HepG2 (cell line): ENCODE measurements around the gene MAGEB16. TPM values are rescaled to one million over a fixed set of nuclear protein-coding genes. Genes with fewer than 3 reads are reported as not detected.

ENCODE experiments used
- ATAC-seq: fragments of 200-7000 bp; cut with Tn5 transposase; 3 replicates; pipeline ENCODE4 v1.9.1; 2020; ENCODE audit warnings: mild to moderate bottlenecking, moderate library complexity
- BruUV-seq: library from RNA; stranded (reverse); fragments of 400-500 nt; replicated peaks from 2 replicates; lab custom pipeline; 2021; lab: Mats Ljungman, UMichigan
- CTCF ChIA-PET: fragments of 300-600 bp; formaldehyde crosslinking; extraction: SDS; loops from one replicate; lab custom pipeline; 2021; ENCODE audit warnings: low total read pairs, inconsistent platforms, low intra/inter-chr PET ratio; lab: Yijun Ruan, JAX
- POLR2A ChIA-PET: fragments of 350-600 bp; sonication (Branson Sonifier 250); formaldehyde crosslinking; loops from one replicate; lab custom pipeline; 2020; ENCODE audit warnings: antibody characterized with exemption, inconsistent platforms; lab: Yijun Ruan, JAX
- DNase-seq: peaks from one replicate; pipeline ENCODE4 v3.0.0-alpha.2; 2015; ENCODE audit warnings: low spot score
- FAIRE-seq: peaks from 3 replicates; lab custom pipeline; 2011; peaks lifted over from hg19 to GRCh38; lab: Jason Lieb, UNC
- H2AFZ ChIP-seq: one replicate; pipeline ENCODE4 v1.6.1; 2011; ENCODE audit warnings: low read length, inconsistent platforms
- H3K27ac ChIP-seq: fragments of 300-600 bp; 3 replicates; pipeline ENCODE4 v1.8.0; 2011; ENCODE audit warnings: mixed run types, mild to moderate bottlenecking, mixed read lengths, low read length, inconsistent platforms; ENCODE audit not compliant: insufficient read depth; ENCODE audit errors: extremely low read length
- H3K27me3 ChIP-seq, 2 experiments: fragments of 200-600 bp in 1 of 2; 2 replicates in 1 of 2; 3 replicates in 1 of 2; pipeline versions ENCODE4 v1.6.0 to v1.8.0; 2011; ENCODE audit warnings: low read length in 2 of 2, mild to moderate bottlenecking in 2 of 2, moderate library complexity in 2 of 2, inconsistent platforms in 1 of 2; ENCODE audit not compliant: insufficient read depth in 2 of 2, control insufficient read depth in 1 of 2
- H3K36me3 ChIP-seq, 2 experiments: fragments of 200-600 bp in 1 of 2; replicated peaks in 1 of 2; 2 replicates in 1 of 2; 3 replicates in 1 of 2; pipeline versions ENCODE4 v1.5.1 to v1.8.0; 2011; ENCODE audit warnings: low read length in 2 of 2, inconsistent platforms in 1 of 2; ENCODE audit not compliant: insufficient read depth in 2 of 2, control insufficient read depth in 1 of 2
- H3K4me1 ChIP-seq: 2 replicates; pipeline ENCODE4 v1.5.1; 2012; ENCODE audit warnings: low read length, inconsistent platforms; ENCODE audit not compliant: insufficient read depth
- H3K4me2 ChIP-seq: 2 replicates; pipeline ENCODE4 v1.6.0; 2011; ENCODE audit warnings: low read depth, low read length, inconsistent platforms
- H3K4me3 ChIP-seq, 3 experiments: fragments of 200-600 bp in 1 of 3; sonication (generic), shearing (Covaris generic) in 1 of 3; replicated peaks in 1 of 3; 2 replicates each; pipeline ENCODE4 v1.5.1; 2011 to 2016; ENCODE audit warnings: low read length in 3 of 3, inconsistent platforms in 2 of 3, low read depth in 2 of 3, mild to moderate bottlenecking in 2 of 3, control low read depth in 1 of 3, mixed read lengths in 1 of 3; ENCODE audit not compliant: insufficient read depth in 1 of 3
- H3K79me2 ChIP-seq: one replicate; pipeline ENCODE4 v1.6.1; 2011; ENCODE audit warnings: low read length, inconsistent platforms; ENCODE audit not compliant: insufficient read depth
- H3K9ac ChIP-seq: 2 replicates; pipeline ENCODE4 v1.6.0; 2011; ENCODE audit warnings: mild to moderate bottlenecking, low read depth, low read length, inconsistent platforms; ENCODE audit not compliant: insufficient read depth
- H3K9me3 ChIP-seq: 2 replicates; pipeline ENCODE4 v1.5.1; 2012; ENCODE audit warnings: mild to moderate bottlenecking, low read length
- H4K20me1 ChIP-seq: 2 replicates; pipeline ENCODE4 v1.6.0; 2011; ENCODE audit warnings: inconsistent platforms, mild to moderate bottlenecking, low read length, moderate library complexity; ENCODE audit not compliant: insufficient read depth
- ATF7 ChIP-seq, 2 experiments: fragments of 450-650 bp in 1 of 2; sonication (generic) in 1 of 2; formaldehyde crosslinking in 1 of 2; IDR thresholded peaks; 2 replicates each; pipeline versions ENCODE4 v1.4.0 to v1.6.1; 2016 to 2020; ENCODE audit warnings: antibody characterized with exemption in 1 of 2, mild to moderate bottlenecking in 1 of 2, missing genetic modification reagents in 1 of 2
- IKZF1 ChIP-seq: fragments of 450-650 bp; IDR thresholded peaks from 2 replicates; pipeline ENCODE4 v1.7.1; 2016
- KLF6 ChIP-seq: IDR thresholded peaks from 2 replicates; pipeline ENCODE4 v1.8.0; 2016; ENCODE audit warnings: missing biosample characterization, missing genetic modification reagents
- MBNL3 ChIP-seq: fragments of 250-450 bp; sonication (Bioruptor Pico); conservative IDR thresholded peaks from 2 replicates; pipeline ENCODE4 v1.8.0; 2022; ENCODE audit warnings: mild to moderate bottlenecking, inconsistent platforms
- PHF8 ChIP-seq: sonication (generic); formaldehyde crosslinking; IDR thresholded peaks from 2 replicates; pipeline ENCODE4 v1.5.0; 2020; ENCODE audit warnings: missing genetic modification reagents
- POLR2AphosphoS2 ChIP-seq: IDR thresholded peaks from 2 replicates; pipeline ENCODE4 v1.6.1; 2011; ENCODE audit warnings: low read depth, low read length, improper control_type of control experiment
- TSC22D2 ChIP-seq: sonication (generic); formaldehyde crosslinking; IDR thresholded peaks from 2 replicates; pipeline ENCODE4 v1.5.1; 2020; ENCODE audit warnings: missing genetic modification reagents, mild to moderate bottlenecking, borderline replicate concordance
- ZNF335 ChIP-seq: sonication (generic); formaldehyde crosslinking; IDR thresholded peaks from 2 replicates; pipeline ENCODE4 v1.4.0; 2020; ENCODE audit warnings: missing genetic modification reagents
- ZNF383 ChIP-seq: sonication (generic); formaldehyde crosslinking; IDR thresholded peaks from 2 replicates; pipeline ENCODE4 v1.4.0; 2020; ENCODE audit warnings: missing genetic modification reagents, mild to moderate bottlenecking, borderline replicate concordance
- ZNF563 ChIP-seq: sonication (generic); formaldehyde crosslinking; IDR thresholded peaks from 2 replicates; pipeline ENCODE4 v1.8.0; 2022; ENCODE audit warnings: mild to moderate bottlenecking, moderate library complexity, missing genetic modification reagents
- ZNF644 ChIP-seq: IDR thresholded peaks from 2 replicates; pipeline ENCODE4 v1.6.1; 2016; ENCODE audit warnings: low read depth
- WGBS: methylation state at CpG from one replicate; pipeline ENCODE4 v1.1.6; 2017; ENCODE audit warnings: low lambda C conversion rate; 5-methylcytosine and 5-hydroxymethylcytosine counted together
- in situ Hi-C: cut with HindIII; loops from 2 replicates; pipeline ENCODE4 v1.10.0; 2017; ENCODE audit warnings: low pct_unique_long_range_greater_than_20kb; ENCODE audit not compliant: extremely low pct_ligation_motif_present
- intact Hi-C: fragments of 100-400 bp; cut with micrococcal nuclease; formaldehyde crosslinking; loops from one replicate; pipeline ENCODE4 v1.10.0; 2022; ENCODE audit not compliant: unreplicated experiment
- polyA plus RNA-seq, 8 experiments: library from polyadenylated mRNA; depleted of rRNA in 3 of 8; stranded (reverse) in 7 of 8; unstranded in 1 of 8; fragments of >200 nt; fragmentation: Illumina TruSeq in 4 of 8; extraction: Trizol in 4 of 8; gene quantifications; 2 replicates each; pipeline versions ENCODE4 v1.2.1 to v1.2.3, GENCODE V29; 2011 to 2016; ENCODE audit warnings: low read depth in 4 of 8, missing spikeins in 1 of 8, mixed read lengths in 1 of 8; ENCODE audit not compliant: insufficient read depth in 1 of 8
- total RNA-seq, 5 experiments: library from RNA; depleted of rRNA; stranded (reverse); fragments of >200 nt; fragmentation: Illumina TruSeq; extraction: Trizol; gene quantifications; 2 replicates each; pipeline ENCODE4 v1.2.3, GENCODE V29; 2016; ENCODE audit warnings: low read depth in 1 of 5
- TF ChIP-seq, protein P1 (sequence below): sonication (generic); formaldehyde crosslinking; IDR thresholded peaks from 2 replicates; pipeline ENCODE4 v1.4.0; 2020; ENCODE audit warnings: mild to moderate bottlenecking, missing genetic modification reagents
- TF ChIP-seq, protein P2 (sequence below): sonication (generic); formaldehyde crosslinking; conservative IDR thresholded peaks from 2 replicates; pipeline ENCODE4 v1.4.0; 2020; ENCODE audit warnings: mild to moderate bottlenecking, missing genetic modification reagents, moderate library complexity

Gene MAGEB16
- total and polyA plus RNA-seq, 2 of the 13 experiments (the other 11 are each of a cell fraction or from before 2014, with no cell fraction given), result not detected

DNA sequence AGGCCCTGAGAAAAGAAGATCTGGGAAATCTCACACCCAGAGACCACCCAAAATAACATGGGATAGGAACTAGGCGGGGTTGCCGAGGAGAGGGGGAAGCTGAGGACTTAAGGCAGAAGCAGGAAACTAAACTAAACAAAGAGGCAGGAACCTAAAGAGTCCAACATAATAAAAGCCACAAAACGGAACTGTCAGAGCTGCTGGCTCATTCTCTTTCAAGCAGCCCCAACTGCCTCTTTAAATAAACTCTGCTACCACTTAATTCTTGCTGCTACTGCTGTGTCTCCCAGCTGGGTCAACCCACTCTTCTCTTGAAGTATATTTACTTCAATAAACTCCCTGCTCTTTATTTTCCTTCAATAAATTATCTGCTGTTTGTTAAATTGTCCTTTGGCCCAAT lies 44.5 kb downstream of the MAGEB16 start:
- no peak overlapping the region for H3K9ac ChIP-seq
- CTCF ChIA-PET, result no interaction called here
- H3K79me2 ChIP-seq, result no peaks in the 10 kb centered on the region
- H3K4me3 ChIP-seq, result no peak overlapping the region
- H3K27ac ChIP-seq, result no peak overlapping the region
- no peaks in the 10 kb centered on the region for H4K20me1 ChIP-seq
- H3K4me1 ChIP-seq, result no peaks in the 10 kb centered on the region
- H3K27me3 ChIP-seq, result no peaks in the 10 kb centered on the region
- no peak overlapping the region for H3K4me2 ChIP-seq
- no peak overlapping the region for H2AFZ ChIP-seq
- DNase-seq (no peak), FAIRE-seq (no peak), ATAC-seq (no peak)
- no peaks in the 10 kb centered on the region for H3K36me3 ChIP-seq
- BruUV-seq, result no TSS peak
- H3K9me3 ChIP-seq, result no peaks in the 10 kb centered on the region
- in situ Hi-C loops, result no loop called here
- POLR2A ChIA-PET, result no interaction called here
- intact Hi-C loops, result no loop called here
- WGBS, result 5% methylated on average over 3 of the region's 3 CpGs
- TF ChIP-seq IKZF1, result no peak
- no peak for TF ChIP-seq TSC22D2 (CRISPR knock-in tag)
- TF ChIP-seq, protein P1, sequence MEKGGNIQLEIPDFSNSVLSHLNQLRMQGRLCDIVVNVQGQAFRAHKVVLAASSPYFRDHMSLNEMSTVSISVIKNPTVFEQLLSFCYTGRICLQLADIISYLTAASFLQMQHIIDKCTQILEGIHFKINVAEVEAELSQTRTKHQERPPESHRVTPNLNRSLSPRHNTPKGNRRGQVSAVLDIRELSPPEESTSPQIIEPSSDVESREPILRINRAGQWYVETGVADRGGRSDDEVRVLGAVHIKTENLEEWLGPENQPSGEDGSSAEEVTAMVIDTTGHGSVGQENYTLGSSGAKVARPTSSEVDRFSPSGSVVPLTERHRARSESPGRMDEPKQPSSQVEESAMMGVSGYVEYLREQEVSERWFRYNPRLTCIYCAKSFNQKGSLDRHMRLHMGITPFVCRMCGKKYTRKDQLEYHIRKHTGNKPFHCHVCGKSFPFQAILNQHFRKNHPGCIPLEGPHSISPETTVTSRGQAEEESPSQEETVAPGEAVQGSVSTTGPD (CRISPR knock-in tag), result no peak
- no peak for TF ChIP-seq ATF7 (IDR thresholded peaks at IDR 0.05)
- no peak for TF ChIP-seq ATF7 (CRISPR knock-in tag; IDR thresholded peaks at IDR 0.05)
- TF ChIP-seq ZNF335 (CRISPR knock-in tag), result no peak
- TF ChIP-seq ZNF644 (CRISPR knock-in tag), result no peak
- no peak for TF ChIP-seq ZNF563 (CRISPR knock-in tag)
- no peak for TF ChIP-seq POLR2AphosphoS2

DNA sequence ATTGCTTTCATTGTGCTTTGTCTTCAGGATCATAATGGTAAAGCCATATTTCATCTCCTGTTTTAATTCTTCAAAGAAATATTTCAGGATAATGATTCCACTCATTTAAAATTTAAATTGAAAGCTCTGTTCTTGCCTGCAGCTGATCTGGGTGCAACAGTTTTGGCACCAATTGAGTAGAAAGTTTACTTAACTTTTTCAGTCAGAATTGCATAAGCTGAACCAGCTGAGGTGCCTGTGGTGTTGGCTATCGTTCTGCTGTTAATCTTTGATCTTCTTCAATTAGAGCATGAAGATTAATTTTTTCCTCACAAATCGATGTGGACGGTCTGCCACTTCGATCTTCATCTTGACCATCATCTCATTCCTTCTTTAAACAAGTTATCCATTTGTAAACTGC lies 49.6 kb downstream of the MAGEB16 start:
- CTCF ChIA-PET, result no interaction called here
- TF ChIP-seq MBNL3 (CRISPR knock-in tag) (no peak), ZNF383 (CRISPR knock-in tag) (no peak), PHF8 (CRISPR knock-in tag) (no peak), KLF6 (CRISPR knock-in tag) (no peak)
- TF ChIP-seq, protein P2, sequence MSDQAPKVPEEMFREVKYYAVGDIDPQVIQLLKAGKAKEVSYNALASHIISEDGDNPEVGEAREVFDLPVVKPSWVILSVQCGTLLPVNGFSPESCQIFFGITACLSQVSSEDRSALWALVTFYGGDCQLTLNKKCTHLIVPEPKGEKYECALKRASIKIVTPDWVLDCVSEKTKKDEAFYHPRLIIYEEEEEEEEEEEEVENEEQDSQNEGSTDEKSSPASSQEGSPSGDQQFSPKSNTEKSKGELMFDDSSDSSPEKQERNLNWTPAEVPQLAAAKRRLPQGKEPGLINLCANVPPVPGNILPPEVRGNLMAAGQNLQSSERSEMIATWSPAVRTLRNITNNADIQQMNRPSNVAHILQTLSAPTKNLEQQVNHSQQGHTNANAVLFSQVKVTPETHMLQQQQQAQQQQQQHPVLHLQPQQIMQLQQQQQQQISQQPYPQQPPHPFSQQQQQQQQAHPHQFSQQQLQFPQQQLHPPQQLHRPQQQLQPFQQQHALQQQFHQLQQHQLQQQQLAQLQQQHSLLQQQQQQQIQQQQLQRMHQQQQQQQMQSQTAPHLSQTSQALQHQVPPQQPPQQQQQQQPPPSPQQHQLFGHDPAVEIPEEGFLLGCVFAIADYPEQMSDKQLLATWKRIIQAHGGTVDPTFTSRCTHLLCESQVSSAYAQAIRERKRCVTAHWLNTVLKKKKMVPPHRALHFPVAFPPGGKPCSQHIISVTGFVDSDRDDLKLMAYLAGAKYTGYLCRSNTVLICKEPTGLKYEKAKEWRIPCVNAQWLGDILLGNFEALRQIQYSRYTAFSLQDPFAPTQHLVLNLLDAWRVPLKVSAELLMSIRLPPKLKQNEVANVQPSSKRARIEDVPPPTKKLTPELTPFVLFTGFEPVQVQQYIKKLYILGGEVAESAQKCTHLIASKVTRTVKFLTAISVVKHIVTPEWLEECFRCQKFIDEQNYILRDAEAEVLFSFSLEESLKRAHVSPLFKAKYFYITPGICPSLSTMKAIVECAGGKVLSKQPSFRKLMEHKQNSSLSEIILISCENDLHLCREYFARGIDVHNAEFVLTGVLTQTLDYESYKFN (CRISPR knock-in tag), result no peak

More for the DNA sequence above, 49.6 kb downstream of the MAGEB16 start:
- ATAC-seq (no peak), FAIRE-seq (no peak), DNase-seq (no peak)
- intact Hi-C loops (no loop called here), in situ Hi-C loops (no loop called here)
- no peaks in the 10 kb centered on the region for H3K4me1 ChIP-seq
- BruUV-seq, result no TSS peak
- no peak overlapping the region for H3K9ac ChIP-seq
- no peak overlapping the region for H3K4me3 ChIP-seq
- no peak overlapping the region for H3K27ac ChIP-seq
- WGBS, result 0% methylated on average over 4 of the region's 4 CpGs
- no peaks in the 10 kb centered on the region for H3K27me3 ChIP-seq
- no peak overlapping the region for H3K4me2 ChIP-seq
- POLR2A ChIA-PET, result no interaction called here
- no peaks in the 10 kb centered on the region for H3K36me3 ChIP-seq
- H4K20me1 ChIP-seq, result no peaks in the 10 kb centered on the region
- no peaks in the 10 kb centered on the region for H3K9me3 ChIP-seq
- no peak overlapping the region for H2AFZ ChIP-seq
- no peaks in the 10 kb centered on the region for H3K79me2 ChIP-seq
